ENCODE measurements around the gene TOR3A. TPM values are rescaled to one million over a fixed set of nuclear protein-coding genes. Genes with fewer than 3 reads are reported as not detected.

Gene TOR3A
- 40.3 and 44.1 TPM in 2 replicates for total RNA-seq (2013; cell fraction: nucleolus; rRNA removed)
- total RNA-seq (2014; rRNA removed) = 50.7 and 74.6 TPM in 2 replicates
- total RNA-seq (2014; rRNA removed; fragmentation: Illumina TruSeq; extraction: Trizol) = 28.7 and 29.8 TPM in 2 replicates
- total RNA-seq (2021) = 48.3 and 48.9 TPM in 2 replicates
- 20.3 TPM for polyA plus RNA-seq (2011; ENCODE audit: low read depth)
- polyA plus RNA-seq (2011; rRNA removed) = 31.1 and 43.7 TPM in 2 replicates
- 55.6 and 76.1 TPM in 2 replicates for polyA plus RNA-seq (2011; cell fraction: cytosol; rRNA removed)
- 61.5 and 79.8 TPM in 2 replicates for polyA plus RNA-seq (2011; cell fraction: nucleus; rRNA removed)
- 26.2 and 37.0 TPM in 2 replicates for polyA plus RNA-seq (2012)
- polyA plus RNA-seq (2014; fragmentation: Illumina TruSeq; extraction: Trizol) = 40.9 and 42.5 TPM in 2 replicates
- 10 to 100 TPM in 1 of 2 experiments, 1 to 10 TPM in 1; 8.6 to 14.5 TPM for polyA plus RNA-seq (2014; fragmentation: Nextera tagmentation; extraction: Ambion mirVana)
- polyA plus RNA-seq (2014; rRNA removed) = 85.5 and 87.9 TPM in 2 replicates
- polyA plus RNA-seq (2016; fragmentation: Nextera tagmentation; extraction: Ambion mirVana) = 10 to 100 TPM; 62.5 to 64.1 TPM
- 69.6 and 100.0 TPM in 2 replicates for polyA minus RNA-seq (2011; rRNA and poly(A)+ RNA removed)
- polyA minus RNA-seq (2011; cell fraction: cytosol; rRNA and poly(A)+ RNA removed) = 25.1 and 26.2 TPM in 2 replicates
- polyA minus RNA-seq (2011; cell fraction: nucleus; rRNA and poly(A)+ RNA removed) = 25.5 and 49.1 TPM in 2 replicates
- Bru-seq, nascent RNA = percentile 77 among the genes with signal in this experiment
- percentile 79 among the genes with signal in this experiment for BruChase-seq, experiment 1, labeled RNA remaining after a 6-hour chase
- percentile 82 among the genes with signal in this experiment for BruChase-seq, experiment 2, labeled RNA remaining after a 2-hour chase
- long read RNA-seq, experiment 1, transcript TOR3A-203 (6 exons, 2,724 nt) = major isoform, 97 of 134 reads
- long read RNA-seq, experiment 1, partial matches to known transcripts = 5 of 134 reads
- long read RNA-seq, experiment 1, other reads (novel, unspliced or antisense) = 32 of 134 reads
- long read RNA-seq, experiment 2, transcript TOR3A-203 (6 exons, 2,724 nt) = major isoform, 37 of 69 reads
- long read RNA-seq, experiment 2, partial matches to known transcripts = 24 of 69 reads
- long read RNA-seq, experiment 2, other reads (novel, unspliced or antisense) = 8 of 69 reads

- peak within 1 kb of the TSS; percentile 99 for H3K4me2 ChIP-seq (ENCODE audit: control insufficient read depth, insufficient read depth)
- ChIA-PET CTCF (interaction anchor here (0.6 to 5.4 kb wide), 13 partner anchors 39 to 366 kb away, joined by 3 to 80 read pairs (median 7); partner anchors contain the start of genes AXDND1 and SOAT1), RAD21 (ENCODE audit: unreplicated experiment) (interaction anchor here (0.8 to 8.3 kb wide), 10 partner anchors 24 to 728 kb away, joined by 3 to 61 read pairs (median 5); no protein-coding TSS in a partner anchor), POLR2A (interaction anchor here (0.7 to 2.2 kb wide), 4 partner anchors 8 to 284 kb away, joined by 3 to 9 read pairs (median 4); partner anchors contain the start of genes AXDND1 and SOAT1), SMC1A (ENCODE audit: uncharacterized antibody, unreplicated experiment) (interaction anchor here (0.7 to 5.9 kb wide), 15 partner anchors 17 to 290 kb away, joined by 3 to 35 read pairs (median 6); partner anchors contain the start of genes AXDND1 and SOAT1)
- H3K36me3 ChIP-seq (ENCODE audit: control insufficient read depth in 2 of 2, insufficient read depth in 2 of 2, low read length in 1 of 2) = peaks cover 0 to 4% of the 10 kb centered on the region in 2 experiments; a peak in 3 of 4 replicates
- under 1% methylated on average over 51 of the region's 51 CpGs for WGBS (ENCODE audit: insufficient coverage, insufficient replicate concordance, low lambda C conversion rate, missing lambda C conversion rate)
- peak within 1 kb of the TSS; percentile 96 for H3K27ac ChIP-seq (ENCODE audit: control insufficient read depth, insufficient read depth)
- peaks cover 40% of the 10 kb centered on the region for H3K79me2 ChIP-seq (ENCODE audit: control insufficient read depth, insufficient read depth, low read length)
- ATAC-seq = peak; percentile 90
- peak within 1 kb of the TSS; percentile 95 for H3K4me3 ChIP-seq
- no peaks in the 10 kb centered on the region for H3K27me3 ChIP-seq (replicated peaks in 1 of 2; ENCODE audit: control insufficient read depth in 2 of 2, insufficient read depth in 2 of 2, low read length in 1 of 2)
- FAIRE-seq = peak; percentile 92
- peak within 1 kb of the TSS; percentile 92 for H3K9ac ChIP-seq (ENCODE audit: control insufficient read depth, insufficient read depth, low read length)
- intact Hi-C loops (cut with micrococcal nuclease; ENCODE audit: unreplicated experiment) (loop anchor here (1.0 to 5.0 kb wide), 4 partner anchors 55 to 283 kb away; partner anchors contain the start of genes AXDND1 and FAM20B), in situ Hi-C loops (cut with MboI) (loop anchor here (5.0 to 25.0 kb wide), 2 partner anchors 285 to 730 kb away; partner anchors contain the start of gene AXDND1)
- peak; percentile 81 for DNase-seq (ENCODE audit: low read depth, low spot score)
- peaks cover 16% of the 10 kb centered on the region for H3K4me1 ChIP-seq (ENCODE audit: control insufficient read depth, insufficient read depth, low read length)
- peak within 1 kb of the TSS; percentile 88 for H2AFZ ChIP-seq (ENCODE audit: control insufficient read depth, low read depth, low read length)
- H3K9me3 ChIP-seq (replicated peaks; ENCODE audit: control insufficient read depth, insufficient read depth, low read length) = no peaks in the 10 kb centered on the region
- no TSS peak for BruUV-seq (replicated peaks)
- no peaks in the 10 kb centered on the region for H4K20me1 ChIP-seq (ENCODE audit: control insufficient read depth, insufficient read depth)
- no peak for TF ChIP-seq IRF4 (IDR thresholded peaks at IDR 0.05; ENCODE audit: low read depth, low read length)
- TF ChIP-seq KAT2A (conservative IDR thresholded peaks at IDR 0.05; ENCODE audit: control insufficient read depth, low read depth, low read length) = no peak
- TF ChIP-seq SPI1 (IDR thresholded peaks at IDR 0.05; ENCODE audit: borderline replicate concordance, insufficient read depth, low read depth, low read length) = no peak
- peak; percentile 61 for TF ChIP-seq TAF1 (IDR thresholded peaks at IDR 0.05; ENCODE audit: borderline replicate concordance, low read depth, low read length)
- peak; percentile 93 for TF ChIP-seq NFYB (IDR thresholded peaks at IDR 0.05; ENCODE audit: insufficient read depth, low read depth, low read length)
- TF ChIP-seq ZZZ3 (IDR thresholded peaks at IDR 0.05; ENCODE audit: control insufficient read depth, insufficient read length, low read depth) = no peak
- no peak for TF ChIP-seq ZBTB33 (IDR thresholded peaks at IDR 0.05)
- peak; percentile 94 for TF ChIP-seq BMI1 (IDR thresholded peaks at IDR 0.05; ENCODE audit: borderline replicate concordance)
- peak; percentile 79; the same call in 1 of the 2 replicates for TF ChIP-seq GATAD2B (conservative IDR thresholded peaks at IDR 0.05; ENCODE audit: low read depth)
- TF ChIP-seq RFX5 (IDR thresholded peaks at IDR 0.05; ENCODE audit: low read depth, low read length) = no peak
- no peak; the same call in 1 of the 2 replicates for TF ChIP-seq NFYA (IDR thresholded peaks at IDR 0.05; ENCODE audit: borderline replicate concordance, low read depth, low read length)
- TF ChIP-seq NR2C1 (IDR thresholded peaks at IDR 0.05) = no peak
- no peak for TF ChIP-seq GABPA (IDR thresholded peaks at IDR 0.05; ENCODE audit: low read depth)
- no peak; the same call in 1 of the 2 replicates for TF ChIP-seq HDAC2 (IDR thresholded peaks at IDR 0.05)
- TF ChIP-seq EED (IDR thresholded peaks at IDR 0.05; ENCODE audit: low read depth) = 0 out of 2 replicates have a peak, but pooled peaks have one; percentile 43
- TF ChIP-seq TCF12 (IDR thresholded peaks at IDR 0.05; ENCODE audit: low read depth, low read length) = peak; percentile 84
- TF ChIP-seq MXI1 (IDR thresholded peaks at IDR 0.05; ENCODE audit: low read depth, low read length) = peak; percentile 95
- peak; percentile 54; the same call in 1 of the 2 replicates for TF ChIP-seq NFIC (IDR thresholded peaks at IDR 0.05; ENCODE audit: low read depth, low read length)
These were observed at the start of gene TOR3A for GRCh38 chr1:179081687-179082332. TOR3A (plus strand) TSS chr1:179082070; CDS start chr1:179082129, 59 bp downstream.
